Measurements from ENCODE around the gene TBC1D32. TPM values are rescaled to one million over a fixed set of nuclear protein-coding genes. Genes with fewer than 3 reads are reported as not detected.
A peak's percentile ranks its signal among the peaks of the same experiment; 100 is the strongest.

The TBC1D32 gene
- total RNA-seq, 1 experiment from 2014 or later, result 12.0 TPM

GRCh38 chr6:121333196-121333595, 1.1 kb downstream of the TBC1D32 start:
- Histone ChIP-seq H3K27ac (no peak overlapping the region), H3F3A (ENCODE audit: insufficient read depth, low read depth) (peaks cover 9% of the 10 kb centered on the region; the same call in 1 of the 2 replicates), H3K4me3 (peak overlapping the region; percentile 91; the same call in 1 of the 2 replicates), H3K4me2 (peak overlapping the region; percentile 97), H3K4me1 (replicated peaks; ENCODE audit: insufficient read depth) (peaks cover 23% of the 10 kb centered on the region; the same call in 1 of the 2 replicates), H4K20me1 (ENCODE audit: insufficient read depth) (no peaks in the 10 kb centered on the region), H3K27me3 (ENCODE audit: insufficient read depth, low read depth) (no peaks in the 10 kb centered on the region), H3K9me2 (ENCODE audit: insufficient read depth) (no peaks in the 10 kb centered on the region), H3K9me3 (ENCODE audit: insufficient read depth, low read depth) (no peaks in the 10 kb centered on the region), H3K79me2 (ENCODE audit: low read depth) (0 out of 2 replicates have a peak, but pooled peaks cover 7% of the 10 kb centered on the region), H3K36me3 (ENCODE audit: low read depth) (no peaks in the 10 kb centered on the region), H2AFZ (no peak overlapping the region; the same call in 1 of the 2 replicates)
- TF ChIP-seq CTCF (conservative IDR thresholded peaks at IDR 0.05), result no peak
- no peak for TF ChIP-seq EZH2 (IDR thresholded peaks at IDR 0.05; ENCODE audit: low read depth)
- no peak for DNase-seq
- intact Hi-C loops (cut with micrococcal nuclease; ENCODE audit: unreplicated experiment), result no loop called here
- ChIA-PET CTCF (no interaction called here), POLR2A (ENCODE audit: unreplicated experiment) (no interaction called here)
- no TSS peak for BruUV-seq (replicated peaks)

- H3K27me3 ChIP-seq (ENCODE audit: insufficient read depth, low read depth), result no peaks in the 10 kb centered on the region
- CTCF ChIA-PET, result no interaction called here
Observed at GRCh38 chr6:121330516-121330915, 3.8 kb downstream of the TBC1D32 start.

GRCh38 chr6:121321282-121321681, 13.0 kb downstream of the TBC1D32 start:
- H3K27me3 ChIP-seq (ENCODE audit: insufficient read depth, low read depth), result no peaks in the 10 kb centered on the region
- no peaks in the 10 kb centered on the region for H3K9me2 ChIP-seq (ENCODE audit: insufficient read depth)
- TF ChIP-seq CTCF (conservative IDR thresholded peaks at IDR 0.05) (no peak), EZH2 (IDR thresholded peaks at IDR 0.05; ENCODE audit: low read depth) (no peak)
- no TSS peak for BruUV-seq (replicated peaks)
- peaks cover 18% of the 10 kb centered on the region for H3K36me3 ChIP-seq (ENCODE audit: low read depth)
- intact Hi-C loops (cut with micrococcal nuclease; ENCODE audit: unreplicated experiment), result no loop called here
- no peaks in the 10 kb centered on the region for H3F3A ChIP-seq (ENCODE audit: insufficient read depth, low read depth)
- no peak for DNase-seq
- no peaks in the 10 kb centered on the region for H4K20me1 ChIP-seq (ENCODE audit: insufficient read depth)
- no peak overlapping the region for H2AFZ ChIP-seq
- ChIA-PET POLR2A (ENCODE audit: unreplicated experiment) (no interaction called here), CTCF (no interaction called here)
- H3K79me2 ChIP-seq (ENCODE audit: low read depth), result 0 out of 2 replicates have a peak, but pooled peaks cover 7% of the 10 kb centered on the region
- no peak overlapping the region for H3K27ac ChIP-seq
- no peaks in the 10 kb centered on the region for H3K4me1 ChIP-seq (replicated peaks; ENCODE audit: insufficient read depth)
- no peak overlapping the region for H3K4me3 ChIP-seq
- H3K4me2 ChIP-seq, result no peak overlapping the region
- H3K9me3 ChIP-seq (ENCODE audit: insufficient read depth, low read depth), result no peaks in the 10 kb centered on the region

More at GRCh38 chr6:121330516-121330915, 3.8 kb downstream of the TBC1D32 start:
- H3K9me2 ChIP-seq (ENCODE audit: insufficient read depth), result no peaks in the 10 kb centered on the region
- no peaks in the 10 kb centered on the region for H3K9me3 ChIP-seq (ENCODE audit: insufficient read depth, low read depth)
- DNase-seq, result no peak
- H3K27ac ChIP-seq, result no peak overlapping the region
- no peaks in the 10 kb centered on the region for H4K20me1 ChIP-seq (ENCODE audit: insufficient read depth)
- peaks cover 9% of the 10 kb centered on the region; the same call in 1 of the 2 replicates for H3F3A ChIP-seq (ENCODE audit: insufficient read depth, low read depth)
- TF ChIP-seq CTCF (conservative IDR thresholded peaks at IDR 0.05), result no peak
- TF ChIP-seq EZH2 (IDR thresholded peaks at IDR 0.05; ENCODE audit: low read depth), result no peak
- H3K4me1 ChIP-seq (replicated peaks; ENCODE audit: insufficient read depth), result peaks cover 20% of the 10 kb centered on the region; the same call in 1 of the 2 replicates
- H3K79me2 ChIP-seq (ENCODE audit: low read depth), result 0 out of 2 replicates have a peak, but pooled peaks cover 12% of the 10 kb centered on the region
- no peak overlapping the region for H3K4me3 ChIP-seq
- no TSS peak for BruUV-seq (replicated peaks)
- H3K4me2 ChIP-seq, result no peak overlapping the region
- no peak overlapping the region for H2AFZ ChIP-seq
- POLR2A ChIA-PET (ENCODE audit: unreplicated experiment), result no interaction called here
- intact Hi-C loops (cut with micrococcal nuclease; ENCODE audit: unreplicated experiment), result no loop called here
- no peaks in the 10 kb centered on the region for H3K36me3 ChIP-seq (ENCODE audit: low read depth)
